ENCODE measurements around the gene TFAP2E. TPM values are rescaled to one million over a fixed set of nuclear protein-coding genes. Genes with fewer than 3 reads are reported as not detected.

The TFAP2E gene
- total RNA-seq, 1 donor from 2014 or later, result 1.0 TPM

GRCh38 chr1:35641233-35641866 lies 68.2 kb downstream of the TFAP2E start, which contains the start of gene PSMB2:
Gene PSMB2 (minus strand): TSS chr1:35641526. CDS start chr1:35641432, 94 bp downstream.
- peak; percentile 66 for DNase-seq (ENCODE audit: low read depth)
- TF ChIP-seq CTCF (conservative IDR thresholded peaks at IDR 0.05; ENCODE audit: low read depth, low read length), result no peak
- peak within 1 kb of the TSS; percentile 88 for H3K4me3 ChIP-seq (ENCODE audit: low read depth, low read length)

- peak overlapping the region; percentile 88 for H3K4me3 ChIP-seq (ENCODE audit: low read depth, low read length)
- TF ChIP-seq CTCF (conservative IDR thresholded peaks at IDR 0.05; ENCODE audit: low read depth, low read length), result no peak
- no peak for DNase-seq (ENCODE audit: low read depth)
These were observed 69.4 kb downstream of the TFAP2E start for GRCh38 chr1:35642471-35642955.

- TF ChIP-seq CTCF (conservative IDR thresholded peaks at IDR 0.05; ENCODE audit: low read depth, low read length), result no peak
- no peak overlapping the region for H3K4me3 ChIP-seq (ENCODE audit: low read depth, low read length)
These were observed 71.1 kb downstream of the TFAP2E start for GRCh38 chr1:35644204-35644603.

More at GRCh38 chr1:35644204-35644603, 71.1 kb downstream of the TFAP2E start:
- DNase-seq (ENCODE audit: low read depth), result no peak

Other genes with a start within 250 kb of the TFAP2E start
- 26.2 and 45.7 TPM in 2 replicates for gene KIAA0319L, start 15.9 kb upstream of the TFAP2E start, total RNA-seq
- gene NCDN, start 15.5 kb upstream of the TFAP2E start, total RNA-seq, result 12.5 and 15.2 TPM in 2 replicates
- 85.6 and 115 TPM in 2 replicates for gene PSMB2, start 68.2 kb downstream of the TFAP2E start, total RNA-seq
- 6.0 and 9.8 TPM in 2 replicates for gene C1orf216, start 145.6 kb downstream of the TFAP2E start, total RNA-seq
- gene CLSPN, start 196.7 kb downstream of the TFAP2E start, total RNA-seq, result 32.5 and 50.6 TPM in 2 replicates
- gene AGO4, start 234.7 kb downstream of the TFAP2E start, total RNA-seq, result 4.3 and 5.9 TPM in 2 replicates

Measured in epithelial cell of proximal tubule (primary cell).